Central memory CD4-positive, alpha-beta T cell (primary cell): ENCODE data around the gene HINT2.
A peak's percentile ranks its signal among the peaks of the same experiment; 100 is the strongest.

ENCODE experiments used
- DNase-seq: peaks from one replicate; pipeline ENCODE4 v3.0.0; 2022
- total RNA-seq, 3 experiments: gene quantifications; one replicate each; lab custom pipeline; 2026; lab: John Stamatoyannopoulos, UW

The HINT2 gene
- 0.67 to 3.7 (median 2.1) reads per million in 3 experiments for total RNA-seq

DNA sequence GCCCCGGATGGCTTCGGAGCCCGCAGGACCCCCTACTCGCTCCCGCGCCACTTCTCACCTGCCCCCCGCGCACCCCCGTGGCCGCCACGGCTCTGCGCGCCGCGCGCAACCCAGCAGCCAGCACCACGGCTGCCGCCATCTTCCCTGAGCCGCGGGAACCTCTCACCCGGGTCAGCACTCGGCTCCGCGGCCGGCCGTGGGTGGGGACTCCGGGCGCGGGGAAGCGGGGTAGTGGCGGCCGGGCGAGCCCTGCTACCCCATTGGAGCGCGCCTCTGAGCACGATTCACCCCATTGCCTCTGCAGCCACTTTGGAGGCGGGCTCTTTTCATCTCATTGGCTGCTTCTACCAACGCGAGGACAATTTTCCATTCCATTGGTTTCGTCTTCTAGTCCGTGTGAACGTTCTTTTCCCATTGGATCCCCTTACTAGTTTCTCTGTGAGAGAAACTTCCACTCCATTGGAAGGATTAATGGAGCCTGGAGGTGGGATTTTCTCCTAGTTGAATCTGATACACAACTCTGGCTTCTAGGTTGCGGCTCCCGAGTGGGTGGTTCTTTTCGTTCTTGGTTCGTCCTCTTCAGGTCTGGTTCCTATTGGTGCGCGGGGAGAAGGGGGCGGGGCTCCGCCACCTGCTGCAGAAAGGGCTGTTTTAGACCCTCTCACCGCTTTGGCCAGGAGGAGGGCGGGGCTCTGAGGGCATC lies at the start of gene HINT2:
HINT2 (minus strand) TSS at position 202 of the 703 bp plus-strand sequence; CDS start at position 139, 63 bp downstream.
- peak; percentile 96 for DNase-seq

DNA sequence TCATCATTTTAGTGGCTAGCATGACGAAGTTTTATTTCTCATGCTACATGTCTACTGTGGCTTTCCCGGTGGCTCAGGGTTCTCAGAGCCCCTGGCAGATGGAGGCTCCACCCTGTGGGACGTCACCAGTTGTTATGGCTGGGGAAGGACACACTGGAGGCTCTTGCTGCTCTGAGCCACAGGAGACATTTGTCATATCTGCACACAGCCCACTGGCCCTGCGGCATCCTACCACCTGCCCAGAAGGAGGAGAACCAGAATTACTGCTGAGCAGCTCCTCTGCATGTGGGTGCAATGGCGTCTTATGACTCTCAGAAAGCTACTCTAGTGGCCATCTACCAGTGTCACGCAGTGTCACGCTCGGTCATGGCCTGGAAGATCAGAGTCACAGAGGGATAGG lies 48.7 kb upstream of the HINT2 start:
- no peak for DNase-seq

DNA sequence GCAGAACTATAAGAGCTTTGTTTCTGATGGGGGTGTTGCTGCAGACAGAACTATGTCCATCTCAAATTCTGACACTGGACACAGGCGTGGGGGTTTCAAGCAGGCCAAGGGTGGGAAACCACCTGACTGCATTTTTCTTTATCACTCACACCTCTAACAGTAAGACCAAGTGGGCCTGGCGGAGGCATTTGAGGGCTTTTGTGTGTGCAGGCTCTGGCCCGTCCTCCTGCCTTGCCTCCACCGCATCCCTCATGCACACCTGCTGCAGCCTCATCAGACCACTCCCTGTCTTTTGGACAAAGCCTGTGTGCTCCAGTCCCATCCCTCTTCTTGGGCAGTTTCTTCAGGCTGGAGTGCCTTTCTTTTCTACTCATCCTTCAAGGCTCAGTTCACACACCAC lies 47.5 kb upstream of the HINT2 start:
- no peak for DNase-seq

DNA sequence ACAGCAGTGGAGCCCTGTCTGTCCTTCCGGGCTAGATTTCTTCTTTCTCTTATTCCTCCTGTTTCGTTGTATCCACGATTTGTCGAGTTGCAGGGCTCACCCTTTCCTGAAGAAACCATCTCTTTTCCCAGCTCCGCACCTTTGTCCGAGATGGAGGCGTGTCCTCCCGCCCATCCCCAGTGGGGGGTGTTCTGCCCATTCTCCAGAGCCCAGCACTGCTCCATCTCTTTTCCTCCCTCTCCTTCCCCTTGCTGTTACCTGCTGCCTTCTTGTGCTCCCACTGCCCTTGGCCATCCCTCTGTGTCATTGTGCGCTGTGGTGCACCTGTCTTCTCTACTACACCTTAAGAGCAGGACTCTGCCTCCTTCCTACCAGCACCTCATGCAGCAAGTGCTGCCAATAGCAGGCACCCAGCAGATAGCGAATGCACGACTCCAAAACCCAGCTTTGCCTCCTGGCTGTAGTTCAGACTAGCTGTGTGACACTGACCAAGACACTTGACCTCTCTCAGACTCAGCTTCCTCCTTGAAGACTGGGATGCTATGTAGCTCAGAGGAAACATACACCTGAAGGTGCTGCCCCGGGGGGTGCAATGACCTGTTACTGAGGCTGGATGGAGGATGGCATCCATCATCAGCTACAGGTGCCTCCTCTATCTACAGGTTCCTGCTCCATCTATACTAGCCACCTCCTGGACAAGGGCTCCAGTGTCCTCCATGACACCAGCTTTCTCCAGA lies 46.5 kb upstream of the HINT2 start:
- DNase-seq = no peak

DNA sequence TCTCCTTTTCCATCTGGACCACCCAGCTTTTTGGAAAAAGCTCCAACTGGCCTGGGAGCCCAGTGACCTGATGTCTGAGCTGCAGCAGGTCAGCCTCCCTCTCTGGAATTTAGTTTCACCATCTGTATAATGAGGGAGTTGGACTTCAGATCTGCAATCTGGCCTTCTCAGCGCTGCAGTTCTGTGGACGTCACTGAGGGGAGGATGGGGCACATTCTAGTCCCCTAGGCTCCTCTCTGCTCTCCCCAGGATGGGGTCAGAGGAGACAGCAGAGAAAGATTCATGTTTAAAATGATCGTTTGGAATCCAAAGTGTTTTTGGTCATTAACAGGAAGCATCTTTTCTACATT lies 45.1 kb upstream of the HINT2 start:
- no peak for DNase-seq

DNA sequence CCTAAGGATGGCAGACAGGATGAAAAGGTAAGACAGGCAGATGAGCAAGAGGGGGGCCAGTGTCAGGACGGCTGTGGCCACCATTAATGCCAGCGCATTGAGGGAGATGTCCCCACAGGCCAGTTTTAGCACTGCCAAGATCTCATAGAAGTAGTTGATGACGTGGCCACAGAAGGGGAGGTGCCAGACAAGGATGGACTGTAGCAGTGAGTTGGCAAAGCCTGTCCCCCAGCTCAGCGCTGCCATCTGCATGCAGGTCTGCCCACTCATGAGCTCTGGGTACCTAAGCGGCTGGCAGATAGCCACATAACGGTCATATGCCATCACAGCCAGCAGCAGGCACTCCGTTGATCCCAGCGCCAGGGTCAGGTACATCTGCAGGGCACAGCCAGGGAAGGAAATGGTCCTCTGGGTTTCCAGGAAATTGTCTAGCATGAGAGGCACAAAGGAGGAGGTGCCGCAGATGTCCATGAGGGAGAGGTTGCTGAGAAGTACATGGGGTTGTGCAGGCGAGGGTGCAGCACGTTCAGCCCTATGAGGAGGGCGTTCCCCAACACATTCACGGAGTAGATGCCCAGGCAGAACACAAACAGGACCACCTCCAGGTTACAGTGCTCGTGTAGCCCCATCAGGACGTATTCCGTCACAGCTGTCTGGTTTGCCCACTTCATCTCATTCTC lies 44.6 kb upstream of the HINT2 start:
- no peak for DNase-seq

DNA sequence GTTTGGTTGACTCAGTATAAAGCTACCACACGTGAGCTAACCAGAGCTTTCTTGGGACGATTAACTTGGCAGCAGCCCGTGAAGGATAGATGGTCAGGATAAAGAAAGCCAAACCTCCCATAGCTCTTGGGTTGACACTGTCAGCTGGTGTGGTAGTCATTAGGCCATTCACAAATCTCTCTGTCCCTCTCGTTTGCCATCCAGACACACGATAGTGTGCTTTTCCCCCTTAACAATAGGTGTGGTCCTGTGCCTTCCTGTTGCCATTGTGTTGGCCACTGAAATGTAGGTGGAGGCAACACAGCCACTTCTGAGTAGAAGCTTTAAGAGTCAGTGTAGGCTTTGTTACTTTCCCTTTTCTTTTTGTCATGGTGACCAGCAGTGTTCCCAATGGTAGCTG lies 43.6 kb upstream of the HINT2 start:
- DNase-seq = no peak

DNA sequence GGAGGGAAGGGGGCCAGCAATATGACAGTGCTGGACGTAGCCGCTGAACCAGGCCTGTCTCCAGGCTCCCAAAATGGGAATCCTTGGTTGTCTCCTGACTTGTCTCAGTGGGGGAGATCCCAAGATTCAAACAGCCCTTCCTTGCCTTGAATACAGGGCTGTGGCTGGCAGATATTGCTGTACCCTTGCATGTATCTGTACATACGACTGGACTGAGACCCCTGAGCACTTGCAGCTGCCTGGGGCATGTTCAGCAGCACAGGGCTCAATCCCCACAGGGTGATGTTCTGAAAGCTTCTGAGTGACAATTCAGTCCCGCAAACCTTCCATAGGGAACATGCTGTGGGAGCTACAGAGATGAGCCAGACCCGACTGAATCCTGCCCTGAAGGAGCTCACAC lies 42.0 kb upstream of the HINT2 start:
- DNase-seq = no peak

DNA sequence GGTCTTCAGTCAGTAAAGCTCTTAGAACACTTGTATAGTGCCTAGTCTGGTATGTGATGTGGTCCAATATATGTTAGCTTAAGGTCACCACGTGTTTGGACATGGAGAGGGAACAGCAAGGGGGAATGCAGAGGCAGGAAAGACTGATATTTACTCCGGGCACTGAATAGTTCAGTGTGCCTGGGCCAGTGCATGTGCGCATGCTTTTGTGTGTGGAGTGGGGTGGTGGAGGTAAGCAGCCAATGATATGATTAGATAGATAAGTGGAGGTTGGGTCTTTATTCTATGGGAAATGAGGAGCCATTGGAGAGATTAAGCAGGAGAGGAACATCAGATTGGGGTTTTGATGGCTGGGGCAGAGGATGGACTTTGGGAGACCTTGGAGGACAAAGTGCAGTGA lies 41.4 kb upstream of the HINT2 start:
- no peak for DNase-seq

DNA sequence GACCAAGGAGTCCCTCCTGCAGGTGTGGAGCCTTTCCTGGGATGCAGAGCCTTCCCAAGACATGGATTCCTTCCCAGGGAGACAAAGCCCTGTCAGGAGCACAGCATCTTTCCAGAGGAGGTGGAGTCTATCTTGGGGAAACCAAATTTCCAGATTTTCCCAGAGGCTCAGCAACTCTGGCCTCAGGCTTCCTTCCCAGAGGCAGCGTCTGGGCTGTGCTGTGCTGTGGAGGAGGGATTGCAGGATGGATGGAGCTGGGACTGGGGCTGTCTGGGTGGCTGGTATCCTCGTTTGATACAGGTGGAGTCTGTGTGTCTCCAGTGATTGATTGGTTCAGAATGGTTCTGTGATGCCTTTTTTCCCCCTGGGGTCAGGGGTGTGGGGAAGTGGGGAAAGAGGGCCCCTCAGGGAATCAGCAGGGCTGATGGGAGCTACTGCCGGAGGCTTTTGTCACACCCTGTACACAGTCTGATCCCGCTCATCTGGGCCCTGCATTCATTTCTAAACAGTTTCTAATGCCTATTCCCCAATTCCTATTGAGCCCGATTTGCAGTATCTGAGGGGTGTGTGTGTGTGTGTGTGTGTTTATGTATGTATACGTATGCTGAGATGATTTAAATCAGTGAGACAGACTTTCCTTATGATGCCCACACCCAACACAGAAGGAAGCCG lies 39.4 kb upstream of the HINT2 start:
- no peak for DNase-seq

DNA sequence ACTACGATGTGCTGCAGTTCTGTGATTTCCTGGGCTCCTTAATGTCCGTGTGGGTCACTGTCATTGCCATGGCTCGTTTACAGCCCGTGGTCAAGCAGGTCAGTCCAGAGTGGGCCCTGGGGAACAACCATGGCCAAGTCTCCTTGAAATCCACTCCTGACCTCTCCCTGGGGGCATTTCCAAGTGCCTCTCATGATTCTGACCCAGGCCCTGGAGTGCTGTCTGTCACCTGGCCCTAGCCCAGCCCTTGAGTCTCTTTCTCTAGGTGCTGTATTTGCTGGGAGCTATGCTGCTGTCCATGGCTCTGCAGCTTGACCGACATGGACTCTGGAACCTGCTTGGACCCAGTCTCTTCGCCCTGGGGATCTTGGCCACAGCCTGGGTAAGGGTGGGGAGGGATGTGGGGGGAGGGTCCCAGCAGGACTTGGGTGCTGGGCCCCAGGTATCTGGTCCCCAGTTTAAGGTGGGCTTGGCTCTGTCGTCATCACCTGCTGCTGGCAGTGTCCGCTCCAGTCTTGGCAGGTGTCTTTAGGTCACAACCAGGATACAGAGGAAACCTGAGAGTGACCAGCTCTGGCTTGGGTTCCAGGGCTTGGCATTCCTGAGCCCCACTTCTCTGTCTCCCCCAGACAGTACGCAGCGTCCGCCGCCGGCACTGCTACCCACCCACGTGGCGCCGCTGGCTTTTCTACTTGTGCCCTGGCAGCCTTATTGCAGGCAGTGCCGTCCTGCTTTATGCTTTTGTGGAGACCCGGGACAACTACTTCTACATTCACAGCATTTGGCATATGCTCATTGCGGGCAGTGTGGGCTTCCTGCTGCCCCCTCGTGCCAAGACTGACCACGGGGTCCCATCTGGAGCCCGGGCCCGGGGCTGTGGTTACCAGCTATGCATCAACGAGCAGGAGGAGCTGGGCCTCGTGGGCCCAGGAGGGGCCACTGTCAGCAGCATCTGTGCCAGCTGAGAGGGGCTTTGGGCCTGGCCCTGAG lies 38.3 kb upstream of the HINT2 start:
- DNase-seq = no peak

DNA sequence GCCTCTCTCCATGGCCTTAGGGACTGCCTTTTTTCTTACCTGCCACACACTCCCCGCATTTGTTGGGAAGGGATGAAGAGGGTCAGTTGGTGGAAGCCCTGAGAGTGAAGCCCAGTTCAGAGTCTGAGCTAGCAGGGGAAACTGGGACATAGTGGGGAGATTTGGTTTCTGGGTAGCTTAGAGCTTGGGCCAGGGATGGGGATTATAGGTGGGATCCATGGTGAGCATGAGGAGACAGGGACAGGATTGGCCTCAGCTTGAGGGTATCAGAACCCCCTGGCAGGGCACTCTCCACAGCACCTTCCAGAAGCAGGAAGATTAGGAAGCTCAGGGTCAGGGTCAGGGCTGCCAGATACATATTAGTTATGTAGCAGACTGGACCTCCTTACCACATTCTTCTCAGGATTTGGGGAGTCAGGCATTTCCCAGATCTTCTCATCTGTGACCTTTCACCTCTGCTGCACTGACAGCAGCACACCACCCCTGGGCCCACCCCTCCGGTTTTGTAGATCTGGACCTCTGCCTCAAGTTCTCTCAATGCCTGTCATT lies 37.5 kb upstream of the HINT2 start:
- no peak for DNase-seq

DNA sequence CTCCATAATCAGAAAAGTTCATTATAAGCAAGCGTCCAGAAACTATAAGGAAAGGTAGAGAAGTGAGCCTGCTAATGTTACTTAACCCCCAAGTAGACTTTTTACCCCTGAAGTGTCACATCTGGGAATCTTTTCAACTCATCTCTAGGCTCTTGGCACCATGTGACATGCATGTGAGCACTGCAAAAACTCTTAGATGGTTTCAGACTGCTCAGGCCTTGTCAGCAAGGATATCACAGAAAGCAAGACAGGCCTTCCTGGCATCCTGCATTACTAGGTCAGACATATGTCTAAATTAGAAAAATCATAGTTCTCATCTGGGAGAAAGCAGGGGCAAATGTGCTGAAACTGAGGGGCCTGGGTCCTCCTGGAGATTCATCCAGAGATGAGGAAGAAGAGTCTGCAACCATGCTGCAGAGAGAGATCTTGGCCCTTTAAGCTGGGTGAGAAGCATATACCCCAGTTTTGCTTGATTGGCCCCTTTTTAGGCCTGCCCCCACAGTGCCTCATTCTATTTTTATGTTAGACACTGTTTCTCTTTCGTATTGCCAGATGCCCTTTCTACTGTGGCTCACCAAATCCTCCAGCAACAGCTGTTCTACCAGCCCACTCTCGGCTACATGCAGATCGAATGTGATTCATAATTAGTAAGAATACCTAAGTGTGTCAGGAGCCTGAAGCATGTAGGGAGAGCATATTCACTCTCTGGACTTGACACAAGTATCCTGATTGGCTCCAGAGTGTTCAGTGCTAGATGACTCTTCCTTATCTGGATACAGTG lies 33.1 kb upstream of the HINT2 start:
- DNase-seq = no peak

DNA sequence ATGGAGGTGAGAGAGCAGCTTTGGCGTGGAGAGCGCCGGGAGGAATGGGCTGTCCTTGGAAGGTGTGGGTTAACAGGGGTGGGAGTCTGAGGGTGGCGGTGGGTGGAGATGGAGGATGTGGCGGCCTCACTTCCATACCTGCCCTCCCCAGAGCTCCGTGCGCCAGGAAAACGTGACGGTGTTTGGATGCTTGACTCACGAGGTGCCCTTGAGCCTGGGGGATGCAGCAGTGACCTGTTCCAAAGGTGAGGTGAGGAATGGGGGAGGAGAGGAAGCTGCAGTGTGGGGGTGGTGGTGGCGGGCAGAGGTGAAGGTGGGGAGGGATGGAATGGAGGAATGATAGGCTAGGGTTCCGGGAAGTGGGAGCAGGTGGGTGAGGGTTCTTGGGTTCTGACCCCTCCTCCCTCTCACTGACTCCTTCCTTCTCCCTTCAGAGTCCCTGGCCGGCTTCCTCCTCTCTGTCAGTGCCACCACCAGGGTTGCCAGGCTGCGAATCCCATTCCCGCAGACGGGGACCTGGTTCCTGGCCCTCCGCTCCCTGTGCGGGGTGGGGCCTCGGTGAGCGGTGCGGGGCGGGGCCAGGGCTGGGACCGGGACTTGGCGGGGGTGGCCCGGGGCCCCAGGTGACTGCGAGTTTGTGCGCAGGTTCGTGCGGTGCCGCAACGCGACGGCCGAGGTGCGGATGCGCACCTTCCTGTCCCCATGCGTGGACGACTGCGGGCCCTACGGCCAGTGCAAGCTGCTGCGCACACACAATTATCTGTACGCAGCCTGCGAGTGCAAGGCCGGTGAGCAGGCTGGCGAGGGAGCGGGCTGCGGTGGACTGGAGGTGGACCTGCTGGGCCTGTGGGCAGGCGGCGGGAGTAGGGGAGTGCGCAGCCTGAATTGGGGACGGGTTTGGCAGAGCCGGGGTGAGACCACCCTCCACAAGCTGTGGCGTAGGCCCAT lies 31.3 kb upstream of the HINT2 start:
- DNase-seq = no peak

DNA sequence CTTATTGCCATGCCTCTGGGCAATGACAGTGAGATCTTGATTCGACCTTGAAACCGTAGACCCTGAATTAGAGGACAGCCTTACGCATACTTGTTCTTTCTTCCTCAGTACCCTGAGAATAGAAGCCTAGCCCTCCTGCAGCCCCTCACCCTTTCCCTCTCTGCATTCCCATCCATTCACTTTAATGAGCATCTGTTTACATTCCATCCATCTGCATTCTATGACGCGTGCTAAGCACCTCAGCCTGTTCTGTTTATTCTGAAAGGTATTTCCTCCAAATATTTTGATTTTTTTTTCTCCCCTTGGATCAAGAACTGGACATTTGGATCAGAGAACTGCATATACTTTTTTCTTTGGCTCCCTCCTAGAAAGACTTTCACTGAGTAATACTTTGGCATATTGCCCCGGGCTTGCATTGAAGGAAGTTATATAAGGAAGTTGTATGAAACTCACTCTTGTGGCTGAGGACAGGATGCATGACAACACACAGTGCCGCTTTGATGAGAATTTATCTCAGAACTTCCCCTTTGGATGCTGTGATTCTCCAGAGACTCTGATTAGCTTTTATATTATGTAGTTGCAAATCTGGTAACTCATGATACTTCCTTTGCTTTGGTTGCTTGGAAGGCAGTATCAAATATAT lies 29.9 kb upstream of the HINT2 start:
- peak; percentile 71 for DNase-seq

DNA sequence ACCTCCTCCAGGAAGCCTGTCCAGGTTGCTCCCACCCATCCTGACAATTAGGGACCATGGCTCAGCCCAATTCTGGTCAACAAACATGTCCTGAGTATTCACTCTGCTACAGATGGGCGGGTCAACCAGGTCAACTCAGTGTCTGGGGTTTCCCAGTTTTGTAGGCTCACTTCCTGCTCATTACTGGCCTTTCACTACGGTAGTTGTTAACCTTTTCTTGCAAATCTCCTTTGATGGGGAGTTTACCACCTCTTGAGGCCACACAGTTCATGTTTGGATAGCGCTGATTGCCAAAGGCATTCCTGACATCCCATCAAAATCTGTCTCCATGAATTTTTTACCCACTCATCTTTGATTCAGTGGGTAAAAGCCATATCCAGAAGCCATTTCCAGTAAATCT lies 28.0 kb upstream of the HINT2 start:
- DNase-seq = no peak

DNA sequence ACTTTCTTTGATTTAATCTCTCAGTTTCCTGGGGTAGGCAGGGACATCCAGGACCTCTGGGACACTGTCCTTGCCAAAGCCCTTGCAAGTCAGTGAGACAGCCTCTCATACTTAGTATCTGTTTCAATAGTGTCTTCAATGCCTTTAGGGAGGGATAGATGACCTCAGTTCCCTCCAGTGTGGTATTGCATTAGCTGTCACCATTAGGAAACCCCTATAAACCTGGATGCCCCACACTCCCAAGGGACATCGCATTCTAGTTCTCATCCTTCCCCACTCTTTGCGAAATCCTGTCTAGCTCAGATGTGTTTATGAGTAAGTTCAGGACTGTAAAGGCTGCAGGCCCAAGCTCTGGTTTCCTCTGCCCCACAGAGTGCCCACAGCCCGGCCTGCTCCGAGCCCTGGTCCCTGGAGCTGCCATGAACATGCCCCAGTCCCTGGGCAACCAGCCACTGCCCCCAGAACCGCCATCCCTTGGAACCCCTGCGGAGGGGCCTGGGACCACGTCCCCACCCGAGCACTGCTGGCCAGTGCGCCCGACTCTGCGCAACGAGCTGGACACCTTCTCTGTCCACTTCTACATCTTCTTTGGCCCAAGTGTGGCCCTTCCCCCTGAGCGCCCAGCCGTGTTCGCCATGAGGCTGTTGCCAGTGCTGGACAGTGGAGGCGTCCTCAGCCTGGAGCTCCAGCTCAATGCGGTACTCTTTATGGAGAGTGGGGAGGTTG lies 27.3 kb upstream of the HINT2 start:
- no peak for DNase-seq

DNA sequence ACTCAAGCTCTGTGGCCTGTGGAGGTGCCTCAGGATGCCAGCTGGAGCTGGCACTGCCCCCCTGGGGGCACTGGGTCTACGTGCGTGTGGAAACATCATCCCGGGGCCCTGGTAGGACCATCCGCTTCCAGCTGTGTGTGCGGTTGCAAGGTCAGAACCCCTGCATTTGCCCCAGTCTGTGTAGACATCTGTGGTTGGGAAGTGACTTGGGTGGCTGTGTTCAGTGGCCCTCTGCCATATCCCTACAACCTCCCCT lies 26.7 kb upstream of the HINT2 start:
- no peak for DNase-seq
